NCI-H2196 treated with DMSO at 0.1 percent for 48 hours (cell line): Measurements from ENCODE around the gene VTI1B.
"Not testable (repeated sequence)": the region's sequence is repeated elsewhere in the genome, so short reads cannot be mapped to it uniquely, and the experiment has no call there.

Experiments used
- DNase-seq: peaks from one replicate; lab custom pipeline; 2025; ENCODE audit not compliant: unreplicated experiment; lab: John Stamatoyannopoulos, UW

VTI1B gene

GRCh38 chr14:67633451-67634147 lies 40.8 kb downstream of the VTI1B start:
- no peak for DNase-seq

- no peak for DNase-seq
Measured at GRCh38 chr14:67630938-67631337, 43.5 kb downstream of the VTI1B start.

GRCh38 chr14:67630186-67630585 lies 44.2 kb downstream of the VTI1B start:
- DNase-seq = no peak

- no peak for DNase-seq
Measured at GRCh38 chr14:67627519-67627918, 46.9 kb downstream of the VTI1B start.

- DNase-seq = not testable (repeated sequence)
Measured at GRCh38 chr14:67626131-67626530, 48.3 kb downstream of the VTI1B start.

- peak; percentile 53 for DNase-seq
Measured at GRCh38 chr14:67623114-67623513, 51.3 kb downstream of the VTI1B start.

- peak; percentile 53 for DNase-seq
Measured at GRCh38 chr14:67622675-67623074, 51.8 kb downstream of the VTI1B start.

- no peak for DNase-seq
Measured at GRCh38 chr14:67620217-67620785, 54.1 kb downstream of the VTI1B start.

- peak; percentile 99 for DNase-seq
Measured at GRCh38 chr14:67619446-67620216, 54.8 kb downstream of the VTI1B start, which contains the start of gene ARG2. TSS of gene ARG2 (plus strand) at chr14:67619920. CDS start at chr14:67619978, 58 bp downstream.

- peak; percentile 35 for DNase-seq
Measured at GRCh38 chr14:67618617-67619063, 55.8 kb downstream of the VTI1B start.

- no peak for DNase-seq
Measured at GRCh38 chr14:67610491-67610890, 63.9 kb downstream of the VTI1B start.

- DNase-seq = no peak
Measured at GRCh38 chr14:67609642-67610310, 64.7 kb downstream of the VTI1B start.

- DNase-seq = no peak
Measured at GRCh38 chr14:67607646-67608045, 66.8 kb downstream of the VTI1B start.

GRCh38 chr14:67602995-67603545 lies 71.4 kb downstream of the VTI1B start:
- no peak for DNase-seq

GRCh38 chr14:67602076-67602475 lies 72.4 kb downstream of the VTI1B start:
- DNase-seq = no peak

GRCh38 chr14:67600562-67600974 lies 73.9 kb downstream of the VTI1B start:
- DNase-seq = not testable (repeated sequence)

GRCh38 chr14:67599698-67600561 lies 74.5 kb downstream of the VTI1B start, which contains the start of gene PIGH:
TSS of gene PIGH (minus strand) at chr14:67600268. CDS start at chr14:67600203, 65 bp downstream.
- peak; percentile 71 for DNase-seq
